DMS 273 (cell line): ENCODE results near the gene SERPINA9.
"Not testable (repeated sequence)": the region's sequence is repeated elsewhere in the genome, so short reads cannot be mapped to it uniquely, and the experiment has no call there.

Source experiments
- DNase-seq: peaks from one replicate; lab custom pipeline; 2025; ENCODE audit not compliant: unreplicated experiment; lab: John Stamatoyannopoulos, UW

SERPINA9 gene

DNA sequence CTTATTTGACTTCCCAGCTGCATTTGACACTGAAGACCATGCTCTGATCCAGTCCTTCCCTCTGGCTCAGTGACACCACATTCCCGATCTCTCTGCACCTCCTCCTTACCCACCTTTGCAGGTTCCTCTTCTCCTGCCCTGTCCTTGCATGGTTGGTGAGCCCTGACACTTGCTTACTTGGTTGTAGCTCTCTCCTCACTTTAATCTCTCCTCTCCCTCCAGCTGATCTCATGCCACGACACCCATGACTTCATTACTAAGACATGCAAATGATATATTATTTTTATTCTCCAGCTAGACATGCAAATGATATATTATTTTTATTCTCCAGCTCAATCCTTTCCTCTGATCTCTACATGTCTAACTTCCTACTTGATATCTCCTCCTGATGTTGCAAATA is at the start of gene SERPINA9:
SERPINA9 (minus strand) TSS at position 175 of the 400 bp plus-strand sequence. CDS start 6,357 bp downstream, outside the sequence.
- no peak for DNase-seq

DNA sequence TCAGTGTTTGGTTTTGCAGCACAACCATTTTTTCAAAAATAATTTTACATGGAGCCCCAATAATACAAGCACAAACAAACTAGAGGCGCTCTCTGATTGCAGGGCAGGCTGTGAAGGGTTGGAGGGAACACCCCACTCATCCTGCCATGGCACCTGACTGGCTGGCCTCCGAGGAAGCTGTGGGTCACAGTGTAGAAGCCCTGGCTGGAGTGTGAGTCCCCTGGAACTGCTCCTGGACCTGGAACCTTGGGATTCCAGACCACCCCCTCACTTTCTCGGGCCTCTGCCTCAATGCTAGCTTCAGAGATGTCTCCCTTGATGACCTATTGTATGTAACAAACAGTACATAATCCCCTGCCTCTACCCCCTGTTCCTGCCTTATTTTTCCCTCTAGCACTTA is 48.1 kb upstream of the SERPINA9 start:
- DNase-seq = no peak

DNA sequence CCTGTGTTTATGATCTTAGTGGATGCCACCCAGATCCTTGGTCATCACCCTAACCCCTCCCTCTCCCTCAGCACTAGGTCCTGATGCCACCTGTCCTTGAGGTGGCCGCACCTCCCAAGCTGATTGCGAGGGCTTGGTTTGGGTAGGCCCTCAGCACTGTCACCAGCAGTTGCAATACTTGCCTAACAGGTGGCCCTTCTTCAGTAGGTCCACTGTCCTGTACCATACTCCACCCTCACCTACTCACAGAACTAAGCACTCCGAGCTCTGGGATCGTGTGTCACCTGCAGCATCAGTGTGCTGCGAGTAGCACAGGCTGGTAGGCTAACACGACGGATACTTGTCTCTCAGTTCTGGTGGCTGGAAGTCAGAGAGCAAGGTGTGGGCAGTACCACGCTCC is 47.3 kb upstream of the SERPINA9 start:
- DNase-seq = no peak

DNA sequence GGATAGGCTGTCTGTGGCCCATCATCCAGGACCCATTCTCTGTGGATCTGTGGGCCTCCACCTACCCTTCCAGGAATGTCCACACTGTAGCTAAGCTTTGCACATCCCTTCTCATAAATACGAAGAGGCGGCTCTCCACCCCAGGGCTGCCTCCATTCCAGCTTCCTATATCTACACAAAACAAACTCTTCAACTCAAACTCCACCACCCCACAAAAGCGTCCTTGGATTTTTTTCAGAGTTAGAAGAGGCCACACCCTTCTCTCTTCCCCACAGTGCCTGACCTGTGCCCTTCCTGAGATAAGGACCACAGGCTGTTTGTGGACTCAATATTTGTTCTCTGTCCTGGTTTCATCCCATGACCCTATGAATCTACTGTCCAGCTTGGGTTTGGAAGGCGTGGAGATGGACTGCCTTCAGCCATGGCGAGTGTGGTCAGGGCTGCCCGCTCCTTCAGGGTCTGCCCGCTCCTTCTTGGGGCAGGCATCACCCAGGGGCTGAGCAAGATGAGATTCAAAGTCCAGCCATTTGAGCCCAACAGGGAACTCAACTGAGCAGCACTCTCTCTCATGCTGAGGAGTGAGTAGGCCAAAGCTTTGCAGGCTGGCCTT is 46.2 kb upstream of the SERPINA9 start:
- no peak for DNase-seq

DNA sequence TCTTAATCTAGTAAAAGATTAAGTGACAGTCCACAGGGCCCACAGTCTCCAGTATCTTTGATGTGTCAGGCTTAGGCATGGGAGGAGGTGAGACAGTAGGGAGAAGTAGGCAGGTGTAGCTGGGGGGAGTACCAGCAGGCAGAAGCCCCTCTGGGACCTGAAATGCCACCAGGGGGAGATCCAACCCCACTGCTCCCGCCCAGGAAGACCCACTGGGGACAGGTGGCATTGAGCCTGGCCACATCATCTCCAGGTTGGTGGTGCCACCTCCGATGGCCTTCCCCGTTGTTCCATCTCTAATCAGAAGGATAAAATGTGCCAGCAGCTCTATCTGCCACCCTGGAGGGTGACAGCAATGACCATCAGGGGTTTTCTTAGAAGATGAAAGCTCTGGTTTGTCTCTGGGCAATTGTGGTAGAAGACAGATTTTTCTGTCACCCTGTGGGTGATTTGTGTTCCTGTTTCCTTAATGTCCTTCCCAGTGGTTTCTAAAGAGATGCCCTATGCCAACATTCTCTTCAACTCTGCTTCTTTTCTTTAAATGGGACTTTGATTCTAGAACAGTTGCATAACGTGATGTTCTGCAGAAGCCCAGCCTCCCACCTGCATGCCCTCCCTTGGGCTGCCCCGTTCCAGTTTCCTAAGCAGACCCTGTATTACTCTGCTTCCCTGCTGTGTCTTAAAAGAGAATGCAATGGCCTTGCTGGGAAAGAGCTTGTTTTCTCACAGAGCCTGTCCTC is 45.5 kb upstream of the SERPINA9 start:
- no peak for DNase-seq

GRCh38 chr14:94517641-94518257 is 41.8 kb upstream of the SERPINA9 start:
- DNase-seq = no peak

GRCh38 chr14:94517248-94517640 is 41.2 kb upstream of the SERPINA9 start:
- DNase-seq = no peak

DNA sequence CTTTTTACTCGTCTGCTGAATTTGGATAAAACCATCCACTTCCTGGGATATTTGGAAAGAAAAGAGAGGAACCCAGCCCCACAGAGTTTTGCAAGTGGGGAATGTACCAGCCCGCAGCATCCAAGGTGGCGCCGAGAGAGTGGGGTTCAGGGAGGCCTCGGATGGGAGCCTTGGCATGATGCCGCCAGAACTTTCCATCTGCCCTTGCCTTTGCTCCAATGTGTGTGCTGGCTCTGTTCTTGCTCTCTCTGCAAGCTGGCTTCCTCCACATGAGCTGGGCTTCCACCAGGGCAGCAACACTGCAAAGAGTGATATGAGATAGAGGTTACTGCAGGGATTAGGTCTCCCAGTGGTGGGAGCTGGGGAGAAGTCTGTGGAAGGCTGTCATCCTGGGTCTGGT is 39.9 kb upstream of the SERPINA9 start:
- DNase-seq = no peak

DNA sequence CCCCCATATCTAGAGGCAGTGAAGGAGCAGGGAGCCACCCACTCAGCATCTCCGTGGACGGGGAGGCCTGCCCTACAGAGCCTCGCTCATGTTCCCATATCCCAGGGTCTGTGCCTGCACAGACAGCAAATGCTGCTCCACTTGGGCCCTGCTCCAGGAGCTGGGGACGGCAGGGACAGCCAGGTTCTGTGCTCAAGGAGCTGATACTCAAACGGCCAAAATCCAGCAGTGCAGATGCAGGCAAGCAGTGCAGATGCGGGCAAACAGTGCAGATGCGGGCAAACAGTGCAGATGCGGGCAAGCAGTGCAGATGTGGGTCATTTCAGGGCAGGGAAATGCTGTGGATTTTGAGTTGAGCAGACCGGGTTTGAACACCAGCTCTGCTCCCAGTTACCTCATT is 39.4 kb upstream of the SERPINA9 start:
- DNase-seq = no peak

DNA sequence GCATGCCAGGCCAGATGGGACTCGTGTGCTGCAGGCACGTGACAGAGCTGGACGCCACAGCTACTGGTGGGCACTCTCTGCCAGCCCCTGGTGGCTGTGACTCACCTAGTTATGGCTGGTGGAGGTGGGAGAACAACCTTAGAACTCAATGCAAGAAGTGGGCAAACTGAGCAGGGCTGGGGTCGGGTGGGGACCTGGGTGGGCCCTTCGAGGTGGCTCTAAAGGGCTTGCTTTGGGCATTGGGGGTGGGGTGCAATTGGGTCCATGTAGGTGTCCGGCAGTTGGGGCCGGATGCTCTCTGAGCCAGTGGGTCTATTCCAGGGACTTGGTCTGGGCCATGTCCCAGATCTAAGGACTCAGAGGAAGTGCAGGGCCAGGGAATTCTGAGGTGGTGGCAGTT is 38.4 kb upstream of the SERPINA9 start:
- DNase-seq = no peak

DNA sequence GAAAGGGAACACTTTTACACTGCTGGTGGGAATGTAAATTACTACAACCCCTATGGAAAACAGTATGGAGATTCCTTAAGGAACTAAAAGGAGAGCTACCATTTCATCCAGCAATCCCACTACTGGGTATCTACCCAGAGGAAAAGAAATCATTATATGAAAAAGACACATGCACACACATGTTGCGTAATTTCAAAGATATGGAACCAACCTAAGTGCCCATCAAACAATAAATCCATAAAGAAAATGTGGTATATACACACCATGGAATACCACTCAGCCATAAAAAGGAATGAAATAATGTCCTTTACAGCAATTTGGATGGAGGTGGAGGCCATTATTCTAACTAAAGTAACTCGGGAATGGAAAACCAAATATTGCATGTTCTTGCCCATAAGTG is 34.5 kb upstream of the SERPINA9 start:
- not testable (repeated sequence) for DNase-seq

GRCh38 chr14:94509356-94509755 is 33.4 kb upstream of the SERPINA9 start, which contains the start of gene SERPINA12:
Gene SERPINA12 (minus strand): TSS chr14:94509469. CDS start chr14:94498397, 11,072 bp downstream.
- no peak for DNase-seq

DNA sequence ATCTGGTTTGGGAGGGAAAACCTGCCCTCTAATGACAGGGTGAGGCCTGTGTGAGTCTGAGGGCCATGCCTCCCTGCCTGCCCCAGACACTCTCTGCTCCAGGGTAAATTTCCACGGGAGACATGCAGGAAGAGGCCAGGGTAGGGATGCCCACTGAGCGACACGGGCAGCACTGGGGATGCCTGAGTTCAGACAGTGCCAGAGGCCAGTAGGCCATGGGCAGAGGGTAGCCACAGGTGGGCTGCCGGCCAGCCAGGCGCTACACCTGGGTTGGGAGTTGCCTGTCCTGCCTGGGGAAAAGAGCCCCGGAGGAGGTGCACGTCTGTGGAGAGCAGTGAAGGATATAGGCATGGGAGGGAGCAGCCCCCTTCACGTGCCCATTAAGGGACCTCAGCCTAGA is 29.6 kb upstream of the SERPINA9 start:
- no peak for DNase-seq

DNA sequence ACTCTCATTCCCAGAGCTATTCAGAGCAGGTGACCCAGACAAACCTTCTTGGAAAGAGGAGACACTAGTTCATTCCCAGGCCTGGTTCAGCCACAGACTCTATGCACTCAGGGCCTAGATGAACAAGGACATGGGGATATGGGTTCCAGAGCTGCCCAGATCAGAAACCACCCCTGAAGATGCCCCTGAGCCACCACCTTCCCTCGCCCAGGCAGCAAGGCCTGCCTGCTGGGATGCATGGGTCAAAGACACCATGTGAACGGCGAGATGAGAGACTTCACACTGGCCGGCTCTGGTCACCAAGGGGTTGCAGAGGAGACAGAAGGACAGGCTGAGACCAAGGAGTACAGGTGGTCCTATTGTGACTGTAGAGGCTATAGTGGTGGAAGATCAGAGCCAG is 29.2 kb upstream of the SERPINA9 start:
- DNase-seq = no peak

DNA sequence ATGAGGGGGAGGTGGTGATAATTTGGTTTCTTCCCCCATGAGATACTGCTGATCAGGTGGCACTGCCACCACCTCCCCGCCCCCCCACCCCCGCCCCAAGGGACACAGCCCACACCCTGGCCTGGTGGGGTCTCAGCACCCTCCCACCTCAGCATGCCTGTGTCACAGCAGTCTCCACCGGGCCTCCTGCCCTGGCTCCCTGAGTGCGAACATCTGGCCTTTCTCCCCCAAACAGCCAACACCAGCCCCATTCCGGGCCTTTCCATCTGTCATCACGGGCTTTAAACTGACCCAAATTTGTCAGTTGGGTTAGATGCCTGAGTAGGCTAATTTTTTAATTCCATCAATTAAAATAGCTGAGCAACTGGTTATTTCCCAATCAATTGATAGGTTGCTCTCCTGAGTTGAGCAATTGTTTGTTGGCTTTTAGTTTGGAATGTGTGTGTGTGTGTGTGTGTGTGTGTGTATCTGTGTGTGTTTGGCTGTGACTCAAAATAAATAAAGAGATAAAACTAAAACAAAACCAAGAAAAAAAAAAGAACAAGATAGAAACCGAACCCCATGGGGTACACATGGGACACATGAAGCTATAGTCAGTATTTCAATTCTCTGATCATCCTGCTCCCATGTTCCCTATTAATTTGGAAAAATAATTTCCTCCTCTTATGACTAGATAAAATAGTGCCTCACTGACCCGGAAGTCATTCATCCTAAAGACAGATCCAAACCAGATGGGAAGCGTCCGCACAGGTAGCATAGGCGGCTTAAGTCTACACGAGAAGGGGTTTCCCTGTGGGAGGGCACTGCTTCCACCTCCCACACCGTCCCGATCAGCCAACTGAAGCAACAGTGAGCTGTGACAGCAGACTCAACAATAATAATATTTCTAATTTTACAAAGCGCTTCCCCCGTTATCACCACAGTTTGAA is 25.9 kb upstream of the SERPINA9 start:
- peak; percentile 61 for DNase-seq

GRCh38 chr14:94500264-94500663 is 24.3 kb upstream of the SERPINA9 start:
- DNase-seq = no peak

DNA sequence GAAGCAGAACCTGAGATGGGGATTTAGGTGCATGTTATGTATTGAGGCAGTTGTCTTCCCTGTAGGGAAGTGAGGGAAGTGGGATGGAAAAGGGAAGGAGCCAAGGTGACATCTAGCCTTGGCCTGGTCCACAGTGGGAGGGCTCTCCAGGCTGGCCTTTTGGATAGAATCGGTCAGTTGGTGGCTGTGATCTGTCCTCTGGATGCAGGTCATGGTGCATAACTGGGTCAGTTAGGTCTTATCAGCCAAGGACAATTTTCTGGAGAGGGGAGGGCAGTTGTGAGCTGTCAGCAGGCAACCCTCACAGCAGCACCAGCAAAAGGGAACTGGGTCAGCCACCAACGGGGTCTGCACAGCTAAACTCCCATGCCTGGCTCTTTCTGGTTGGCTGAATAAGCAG is 23.7 kb upstream of the SERPINA9 start:
- no peak for DNase-seq

DNA sequence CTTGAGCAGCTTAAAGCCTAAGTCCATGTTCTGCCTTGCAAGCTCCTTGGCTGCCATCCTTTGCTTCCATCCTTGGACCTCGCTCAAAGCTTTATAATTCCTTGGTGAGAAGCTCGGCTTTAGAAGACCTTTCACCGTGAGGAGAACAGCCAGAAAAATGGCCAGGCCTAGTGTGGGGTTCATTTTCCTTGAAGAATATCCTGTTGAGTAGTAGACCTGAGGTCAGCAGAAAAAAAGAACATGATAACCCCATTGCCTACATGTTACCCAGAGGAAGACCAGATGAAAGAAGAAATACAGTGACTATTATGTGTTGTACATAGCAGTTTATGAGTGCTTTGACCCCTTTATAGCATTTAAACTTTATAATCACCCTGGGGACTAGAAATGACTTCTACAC is 22.2 kb upstream of the SERPINA9 start:
- DNase-seq = no peak

DNA sequence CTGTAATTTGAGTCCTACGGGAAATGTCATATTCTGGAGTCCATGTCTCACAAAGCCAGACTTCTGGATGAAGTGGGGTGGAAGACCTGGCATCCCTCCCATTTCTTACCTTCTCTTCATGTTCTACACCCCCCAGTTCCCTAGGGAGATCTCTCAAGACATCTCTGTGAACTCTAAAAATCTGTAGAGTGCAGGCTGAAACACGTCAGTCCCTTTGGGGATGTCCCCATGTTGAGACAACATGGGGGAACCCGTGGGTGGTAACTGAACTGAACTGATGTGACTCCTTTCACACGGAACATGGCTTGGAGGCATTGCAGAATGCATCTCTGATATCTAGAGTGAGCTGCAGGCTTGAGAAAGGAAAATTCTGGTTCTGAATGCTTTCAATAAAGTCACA is 18.1 kb upstream of the SERPINA9 start:
- no peak for DNase-seq

DNA sequence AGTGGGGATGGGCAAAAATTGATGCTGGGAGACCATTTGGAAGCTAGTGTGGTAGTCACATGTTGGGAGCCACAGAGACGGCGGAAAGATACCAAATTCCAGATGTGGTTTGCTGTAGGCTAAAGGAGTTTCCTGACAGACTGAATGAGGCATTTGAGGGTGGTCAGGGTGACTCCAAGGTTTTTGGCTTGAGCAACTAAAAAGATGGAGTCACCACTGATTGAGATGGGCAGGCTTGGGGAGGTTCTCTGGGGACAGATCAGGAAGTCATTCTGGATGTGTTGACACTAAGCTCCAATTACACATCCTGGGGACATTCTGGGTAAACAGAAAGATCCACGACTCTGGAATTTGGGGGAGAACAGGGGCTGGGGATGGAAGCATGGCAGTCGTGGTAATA is 15.5 kb upstream of the SERPINA9 start:
- DNase-seq = no peak

GRCh38 chr14:94489336-94489735 is 13.3 kb upstream of the SERPINA9 start:
- no peak for DNase-seq
